Inflammatory macrophage (primary cell): Measurements from ENCODE around the gene ALKBH8.
"Not testable (repeated sequence)": the region's sequence is repeated elsewhere in the genome, so short reads cannot be mapped to it uniquely, and the experiment has no call there.

Experiments used
- DNase-seq, 2 donors: peaks; one replicate each; pipeline ENCODE4 v3.0.0-alpha.2; 2020 to 2022

The ALKBH8 gene

GRCh38 chr11:107576497-107577345, 11.2 kb upstream of the ALKBH8 start:
- DNase-seq: peak; percentile 47

DNA sequence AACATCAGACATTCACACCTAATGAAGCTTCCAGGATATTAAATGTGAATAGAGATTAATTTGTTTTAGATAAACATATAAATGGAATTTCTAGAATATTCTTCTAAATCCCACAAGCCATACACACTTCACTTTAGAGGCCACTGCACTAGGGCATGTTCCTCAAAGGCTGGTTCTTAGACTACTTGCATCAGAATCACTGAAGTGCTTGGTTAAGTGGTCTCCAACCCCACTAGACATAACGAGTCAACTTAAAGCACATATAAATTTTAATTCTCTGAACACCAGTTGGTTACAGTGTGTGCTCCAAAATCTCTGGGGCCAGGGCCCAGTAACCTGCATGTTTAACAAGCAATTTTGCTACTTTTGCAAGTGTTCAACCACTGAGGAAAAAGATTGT, 7.9 kb upstream of the ALKBH8 start:
- DNase-seq: no peak

DNA sequence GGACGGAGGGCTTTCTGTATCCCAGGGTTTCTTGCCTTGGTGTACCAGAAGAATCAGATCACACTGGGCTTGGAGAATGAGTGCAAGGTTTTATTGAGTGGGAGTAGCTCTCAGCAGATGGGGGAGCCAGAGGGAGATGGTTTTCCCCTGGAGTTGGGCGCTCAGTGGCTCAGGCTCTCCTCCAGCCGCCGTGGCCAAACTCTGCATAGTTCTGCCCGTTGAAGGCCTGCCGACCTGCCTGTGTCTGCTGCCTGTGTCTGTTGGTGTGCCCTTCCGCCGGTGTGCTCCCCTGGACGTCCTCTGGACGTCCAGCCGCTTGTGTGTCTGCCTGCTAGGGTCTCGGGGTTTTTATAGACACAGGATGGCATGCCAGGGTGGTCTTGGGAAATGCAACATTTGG, 4.5 kb upstream of the ALKBH8 start:
- DNase-seq: no peak

- DNase-seq: no peak
Measured at GRCh38 chr11:107567739-107568335, 2.3 kb upstream of the ALKBH8 start.

DNA sequence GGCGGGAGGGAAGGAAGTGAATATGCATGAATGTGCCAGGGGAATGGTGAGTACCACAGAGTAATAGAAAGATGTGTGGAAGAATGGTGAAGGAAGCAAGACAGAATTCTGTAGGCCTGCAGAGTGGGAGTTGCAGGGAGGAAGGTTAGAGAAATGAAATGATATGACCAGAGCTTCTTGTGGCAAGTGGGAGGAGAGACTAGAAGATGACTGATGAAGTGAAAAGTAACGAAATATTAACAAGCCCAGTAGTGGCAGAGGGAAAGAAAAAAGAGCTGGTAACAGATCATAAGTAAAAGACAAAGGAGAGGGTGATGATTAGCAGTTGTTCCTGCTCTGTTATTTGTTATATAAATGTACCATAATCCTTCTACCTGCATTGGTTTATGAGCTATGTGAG, 1.0 kb upstream of the ALKBH8 start:
- no peak for DNase-seq

GRCh38 chr11:107565955-107566501, 493 bp upstream of the ALKBH8 start:
- not testable (repeated sequence) for DNase-seq

DNA sequence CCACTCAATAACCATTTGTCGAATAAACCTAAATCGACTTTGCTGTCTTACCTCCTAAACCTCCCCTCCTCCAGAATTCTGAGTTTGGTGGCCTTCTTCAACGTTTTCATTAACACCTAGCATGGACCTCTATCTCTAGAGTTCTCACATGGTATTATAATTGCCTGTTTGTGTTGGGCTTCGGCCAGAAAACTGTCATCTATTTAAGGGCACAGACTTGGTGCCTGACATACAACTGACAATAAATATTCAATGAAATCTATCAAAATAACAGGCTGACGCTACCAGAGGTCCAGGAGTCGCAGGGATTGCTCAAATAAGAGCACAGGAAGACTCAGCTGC, 687 bp downstream of the ALKBH8 start:
- DNase-seq: no peak

- peak in 1 of 2 donors; percentile 31 for DNase-seq
Measured at GRCh38 chr11:107563702-107564101, 1.8 kb downstream of the ALKBH8 start.

DNA sequence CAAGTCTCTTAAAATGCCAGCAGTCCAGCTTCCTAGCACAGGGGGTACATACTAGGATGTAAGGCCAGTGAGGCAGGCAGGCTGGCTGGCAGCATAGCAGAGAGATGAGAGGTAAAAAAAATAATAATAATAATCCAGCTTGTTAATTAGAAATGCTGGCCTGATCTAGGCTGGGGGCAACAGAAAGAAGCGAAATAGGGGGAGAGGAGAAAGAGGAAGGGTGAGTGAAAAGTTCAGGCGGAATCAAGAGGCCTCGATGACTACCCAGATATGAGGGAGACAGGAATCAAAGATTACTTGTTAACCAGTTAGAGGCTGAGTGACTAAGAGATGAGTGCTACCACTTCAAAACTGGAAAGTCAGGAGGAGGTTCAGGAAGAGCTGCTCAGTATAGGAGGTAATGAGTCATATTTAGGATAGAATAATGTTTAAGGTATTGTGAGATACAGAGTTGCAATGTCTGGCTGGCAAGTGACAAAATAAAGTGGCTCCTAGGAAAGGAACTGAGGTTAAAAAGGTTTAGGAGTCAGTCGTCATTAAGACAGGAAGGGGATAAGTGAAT, 2.8 kb downstream of the ALKBH8 start:
- no peak for DNase-seq

DNA sequence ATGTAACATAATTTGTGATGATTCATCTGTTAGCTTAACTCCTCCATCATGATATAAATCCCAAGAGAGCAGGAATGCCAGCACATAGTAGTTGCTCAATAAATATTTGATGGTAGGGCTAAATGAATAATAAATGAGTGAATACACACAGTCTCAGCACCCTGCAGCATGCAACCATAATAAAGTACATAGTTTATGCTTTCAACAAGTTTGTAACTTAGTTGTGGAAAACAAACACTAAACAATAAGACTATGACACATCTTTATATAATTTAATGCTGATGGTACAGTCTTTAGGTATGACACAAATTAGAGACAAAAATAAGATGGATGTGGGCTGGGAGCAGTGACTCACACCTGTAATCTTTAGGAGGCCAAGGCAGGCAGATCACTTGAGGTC, 3.8 kb downstream of the ALKBH8 start:
- DNase-seq: no peak

DNA sequence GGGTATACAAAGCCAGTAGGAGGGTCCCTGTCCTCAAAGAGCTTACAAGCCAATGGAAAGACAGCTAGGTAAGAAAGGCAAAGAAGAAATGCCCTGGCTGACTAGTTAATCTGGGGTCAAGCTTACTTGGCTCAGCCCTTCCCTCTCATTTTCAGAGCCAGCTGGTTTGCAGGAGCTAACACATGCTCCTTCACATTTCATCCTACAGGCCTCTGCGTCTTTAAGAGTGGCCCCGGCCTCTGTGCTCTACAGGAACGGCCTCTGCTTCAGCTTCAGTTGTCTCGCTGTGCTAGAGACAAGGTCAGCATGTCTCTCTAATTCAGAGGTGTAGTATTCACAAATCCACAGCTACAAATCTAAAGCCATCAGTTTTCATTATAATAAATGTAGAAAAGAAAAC, 15.2 kb downstream of the ALKBH8 start:
- DNase-seq: no peak

- DNase-seq: no peak
Measured at GRCh38 chr11:107549954-107550285, 15.6 kb downstream of the ALKBH8 start.

- peak; percentile 34 to 47 for DNase-seq
Measured at GRCh38 chr11:107549253-107549953, 16.1 kb downstream of the ALKBH8 start.

- no peak for DNase-seq
Measured at GRCh38 chr11:107547961-107548360, 17.6 kb downstream of the ALKBH8 start.

GRCh38 chr11:107545101-107545514, 20.4 kb downstream of the ALKBH8 start:
- DNase-seq: no peak

GRCh38 chr11:107538821-107539220, 26.7 kb downstream of the ALKBH8 start:
- DNase-seq: no peak

DNA sequence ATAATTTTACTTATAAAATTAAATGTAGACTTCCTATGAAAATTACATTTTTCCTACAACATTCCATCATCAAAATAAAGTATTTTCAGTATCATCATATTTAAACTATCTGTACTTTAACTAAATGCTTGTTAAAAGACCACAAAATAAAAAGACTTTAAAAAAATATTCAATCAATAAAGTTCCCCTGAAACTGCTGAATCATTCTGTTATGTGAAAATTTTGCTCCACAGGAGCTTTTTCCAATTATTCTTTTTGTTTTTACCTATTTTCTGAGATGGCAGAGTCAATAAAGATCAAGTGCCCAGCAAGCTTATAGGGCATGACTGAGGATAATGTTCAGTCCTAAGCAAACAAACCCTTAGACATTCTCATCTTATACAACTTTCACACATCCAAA, 27.3 kb downstream of the ALKBH8 start:
- no peak for DNase-seq

GRCh38 chr11:107537155-107537554, 28.4 kb downstream of the ALKBH8 start:
- not testable (repeated sequence) for DNase-seq

DNA sequence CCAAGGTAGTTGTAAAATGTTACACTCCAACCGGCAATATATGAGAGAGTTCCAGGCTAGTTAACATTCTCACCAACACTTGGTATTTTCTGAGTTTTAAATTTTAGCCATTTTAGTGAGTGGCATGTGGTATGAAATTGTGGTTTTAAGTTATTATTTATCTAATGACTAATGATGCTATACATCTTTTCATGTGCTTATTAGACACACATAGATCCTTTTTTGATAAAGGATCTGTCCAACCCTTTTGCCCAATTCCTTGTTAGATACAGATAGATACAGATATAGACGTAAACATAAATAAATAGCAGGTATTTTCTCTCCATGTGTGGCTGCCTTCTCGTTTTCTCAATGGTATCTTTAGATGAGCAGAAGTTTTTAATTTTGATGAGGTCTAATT, 39.3 kb downstream of the ALKBH8 start:
- no peak for DNase-seq

- DNase-seq: no peak
Measured at GRCh38 chr11:107508858-107509244, 56.7 kb downstream of the ALKBH8 start.

DNA sequence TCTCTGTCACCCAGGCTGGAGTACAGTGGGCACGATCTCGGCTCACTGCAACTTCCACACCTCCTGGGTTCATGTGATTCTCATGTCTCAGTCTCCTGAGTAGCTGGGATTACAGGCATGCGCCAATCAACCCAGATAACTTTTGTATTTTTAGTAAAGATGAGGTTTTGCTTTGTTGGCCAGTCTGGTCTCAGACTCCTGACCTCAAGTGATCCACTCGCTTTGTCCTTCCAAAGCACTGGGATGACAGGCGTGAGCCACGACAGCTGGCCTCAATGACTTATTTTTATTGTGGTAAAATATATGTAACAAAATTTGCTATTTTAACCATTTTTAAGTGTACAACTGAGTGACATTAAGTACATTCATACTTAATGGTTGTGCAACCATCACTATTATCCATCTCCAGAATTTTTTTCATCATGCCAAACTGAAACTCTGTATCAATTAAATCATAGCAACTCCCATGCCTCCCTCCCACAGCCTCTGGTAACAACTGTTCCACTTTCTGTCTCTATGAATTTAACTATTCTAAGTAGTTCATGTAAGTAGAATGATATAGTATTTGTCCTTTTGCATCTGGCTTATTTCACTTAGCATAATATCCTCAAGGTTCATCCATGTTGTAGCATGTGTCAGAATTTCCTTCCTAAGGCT, 57.2 kb downstream of the ALKBH8 start:
- DNase-seq: no peak

- DNase-seq: no peak
Measured at GRCh38 chr11:107505647-107506225, 59.8 kb downstream of the ALKBH8 start.
